Motor neuron (in vitro differentiated cells): ENCODE measurements around the gene IFNA17. TPM values are rescaled to one million over a fixed set of nuclear protein-coding genes. Genes with fewer than 3 reads are reported as not detected.
"Not testable (repeated sequence)": the region's sequence is repeated elsewhere in the genome, so short reads cannot be mapped to it uniquely, and the experiment has no call there.

Experiments
- ATAC-seq, 8 experiments: fragments of 200-7000 bp; cut with Tn5 transposase; replicated peaks in 6 of 8; 2 replicates each; pipeline ENCODE4 v1.8.0; 2021; ENCODE audit warnings: mild to moderate bottlenecking in 8 of 8, moderate library complexity in 8 of 8
- H3K27ac ChIP-seq, 2 donors: fragments of 250-450 bp; sonication (Bioruptor Pico); 2 replicates each; pipeline ENCODE4 v1.9.0; 2021; ENCODE audit warnings: antibody characterized with exemption in 2 of 2, mild to moderate bottlenecking in 2 of 2, moderate library complexity in 1 of 2
- H3K4me1 ChIP-seq, 2 donors: fragments of 250-450 bp; sonication (Bioruptor Pico); replicated peaks in 1 of 2; 2 replicates each; pipeline ENCODE4 v1.6.1; 2021; ENCODE audit warnings: antibody characterized with exemption in 2 of 2, mild to moderate bottlenecking in 2 of 2, moderate library complexity in 1 of 2
- H3K4me3 ChIP-seq, 5 donors: fragments of 250-450 bp; sonication (Bioruptor Pico); 2 replicates each; pipeline ENCODE4 v1.9.0; 2021; ENCODE audit warnings: antibody characterized with exemption in 5 of 5, mild to moderate bottlenecking in 5 of 5, moderate library complexity in 4 of 5
- WGBS, 10 experiments: fragments of 450-650 bp; shearing (Covaris generic); methylation state at CpG; one replicate each; pipeline ENCODE4 v1.0.0; 2022; 5-methylcytosine and 5-hydroxymethylcytosine counted together
- in situ Hi-C, 9 experiments: fragments of 400-800 bp; cut with MboI; loops; one replicate each; pipeline ENCODE4 v1.15.0; 2021; ENCODE audit warnings: low sequenced_read_pairs in 9 of 9, low pct_unique_long_range_greater_than_20kb in 2 of 9; ENCODE audit not compliant: unreplicated experiment in 9 of 9
- total RNA-seq, 8 experiments: library from RNA; unstranded; fragments of 300-600 nt; gene quantifications; 2 replicates each; pipeline versions ENCODE4 v1.2.3 to v1.2.4, GENCODE V29; 2022

Gene IFNA17
- total RNA-seq, 8 experiments from 2014 or later = 0.23 to 0.38 TPM; not detected in 6

GRCh38 chr9:21236360-21236714, 8.3 kb upstream of the IFNA17 start:
- H3K4me1 ChIP-seq, ATAC-seq, in situ Hi-C loops, H3K4me3 ChIP-seq, H3K27ac ChIP-seq: not testable (repeated sequence)
- WGBS, 10 experiments = 0 to 67% (median 49%) methylated on average over 1 of the region's 1 CpG; no CpG with 5 or more reads in 4 of the 10 experiments

- peak in 4 of 8 experiments; percentile 58 to 93 (median 84) for ATAC-seq
- H3K27ac ChIP-seq, H3K4me1 ChIP-seq, H3K4me3 ChIP-seq, in situ Hi-C loops: not testable (repeated sequence)
- 2 to 72% (median 40%) methylated on average over 2 to 8 of the region's 8 CpGs for WGBS, 10 experiments
Observed at GRCh38 chr9:21235468-21236359, 7.7 kb upstream of the IFNA17 start.

GRCh38 chr9:21234153-21234687, 6.2 kb upstream of the IFNA17 start:
- in situ Hi-C loops = no loop called here
- WGBS, 10 experiments = 0 to 80% (median 80%) methylated on average over 1 to 2 of the region's 4 CpGs; no CpG with 5 or more reads in 7 of the 10 experiments
- no peaks in the 10 kb centered on the region for H3K4me1 ChIP-seq
- H3K27ac ChIP-seq = no peak overlapping the region
- H3K4me3 ChIP-seq = no peak overlapping the region
- ATAC-seq = no peak

- Histone ChIP-seq H3K4me1 (no peaks in the 10 kb centered on the region), H3K4me3 (no peak overlapping the region), H3K27ac (no peak overlapping the region)
- WGBS, 10 experiments = 80 to 100% (median 87%) methylated on average over 1 to 2 of the region's 2 CpGs; no CpG with 5 or more reads in 6 of the 10 experiments
- no peak for ATAC-seq
- in situ Hi-C loops = no loop called here
Observed at GRCh38 chr9:21233258-21233657, 5.2 kb upstream of the IFNA17 start.

GRCh38 chr9:21217211-21217610, 10.8 kb downstream of the IFNA17 start, which contains the start of gene IFNA16:
Gene IFNA16, minus strand, starts transcription at chr9:21217311. Its CDS starts 6 bp downstream, at chr9:21217305.
- WGBS, 10 experiments = 60 to 80% (median 60%) methylated on average over 1 of the region's 1 CpG; no CpG with 5 or more reads in 7 of the 10 experiments
- in situ Hi-C loops, ATAC-seq, H3K4me1 ChIP-seq, H3K4me3 ChIP-seq, H3K27ac ChIP-seq: not testable (repeated sequence)

GRCh38 chr9:21213411-21214326, 14.4 kb downstream of the IFNA17 start:
- in situ Hi-C loops = not testable (repeated sequence)

GRCh38 chr9:21212160-21212559, 15.9 kb downstream of the IFNA17 start:
- in situ Hi-C loops, ATAC-seq, H3K4me1 ChIP-seq, H3K27ac ChIP-seq, H3K4me3 ChIP-seq: not testable (repeated sequence)
- 0 to 89% (median 0%) methylated on average over 1 to 2 of the region's 2 CpGs; no CpG with 5 or more reads in 6 of the 10 experiments for WGBS, 10 experiments

More at GRCh38 chr9:21213411-21214326, 14.4 kb downstream of the IFNA17 start:
- not testable (repeated sequence) for H3K4me3 ChIP-seq, H3K4me1 ChIP-seq, H3K27ac ChIP-seq
- WGBS, 10 experiments = 89% methylated on average over 1 of the region's 5 CpGs; no CpG with 5 or more reads in 9 of the 10 experiments
- ATAC-seq = peak in 2 of 8 experiments; percentile 30 to 38

- ATAC-seq, H3K27ac ChIP-seq, H3K4me1 ChIP-seq, H3K4me3 ChIP-seq, in situ Hi-C loops: not testable (repeated sequence)
- no CpG with 5 or more reads among the region's 2 CpGs for WGBS, 10 experiments
Observed at GRCh38 chr9:21210782-21211181, 17.2 kb downstream of the IFNA17 start.

- Histone ChIP-seq H3K4me3 (no peak overlapping the region), H3K4me1 (no peaks in the 10 kb centered on the region), H3K27ac (no peak overlapping the region)
- in situ Hi-C loops = no loop called here
- 11 to 100% (median 63%) methylated on average over 1 to 3 of the region's 7 CpGs; no CpG with 5 or more reads in 6 of the 10 experiments for WGBS, 10 experiments
- ATAC-seq = no peak
Observed at GRCh38 chr9:21210311-21210710, 17.7 kb downstream of the IFNA17 start.

- H3K27ac ChIP-seq, H3K4me3 ChIP-seq, ATAC-seq, H3K4me1 ChIP-seq, in situ Hi-C loops: not testable (repeated sequence)
- WGBS, 10 experiments = 0 to 100% (median 100%) methylated on average over 1 to 2 of the region's 3 CpGs; no CpG with 5 or more reads in 6 of the 10 experiments
Observed at GRCh38 chr9:21207043-21207442, 21.0 kb downstream of the IFNA17 start, which contains the start of gene IFNA10. Gene IFNA10, minus strand, starts transcription at chr9:21207143. Its CDS starts 46 bp downstream, at chr9:21207097.

GRCh38 chr9:21205204-21205603, 22.8 kb downstream of the IFNA17 start:
- H3K4me3 ChIP-seq = no peak overlapping the region
- in situ Hi-C loops = no loop called here
- no peaks in the 10 kb centered on the region for H3K4me1 ChIP-seq
- ATAC-seq = no peak
- H3K27ac ChIP-seq = no peak overlapping the region

- H3K27ac ChIP-seq, in situ Hi-C loops: not testable (repeated sequence)
Observed at GRCh38 chr9:21202105-21202504, 25.9 kb downstream of the IFNA17 start, which contains the start of gene IFNA7. Gene IFNA7, minus strand, starts transcription at chr9:21202205. Its CDS starts 40 bp downstream, at chr9:21202165.

More at GRCh38 chr9:21202105-21202504, 25.9 kb downstream of the IFNA17 start, which contains the start of gene IFNA7:
- H3K4me3 ChIP-seq, ATAC-seq, H3K4me1 ChIP-seq: not testable (repeated sequence)
- 10 to 80% (median 49%) methylated on average over 2 to 4 of the region's 4 CpGs for WGBS, 10 experiments
